ENCODE data around the gene SERAC1.

Gene SERAC1

DNA sequence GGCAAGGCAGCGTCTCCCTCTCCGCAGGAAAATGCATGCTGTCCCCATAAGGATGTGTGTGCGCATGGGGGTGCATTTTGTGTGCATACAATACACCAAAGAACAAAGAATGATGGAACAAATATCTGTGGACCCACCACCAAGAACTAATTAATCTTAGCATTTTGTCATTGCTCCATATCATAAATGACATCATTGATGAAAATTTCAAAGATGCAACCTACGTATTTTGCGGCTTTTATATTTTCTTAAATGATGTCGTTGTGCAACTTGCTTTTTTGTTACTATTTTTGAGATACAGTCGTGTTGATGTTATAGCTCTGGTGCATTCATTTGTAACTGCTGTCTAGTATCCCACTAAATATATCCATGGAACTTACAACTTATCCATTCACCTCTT, 89.7 kb downstream of the SERAC1 start:
- DNase-seq (ENCODE audit: low spot score) = no peak

DNA sequence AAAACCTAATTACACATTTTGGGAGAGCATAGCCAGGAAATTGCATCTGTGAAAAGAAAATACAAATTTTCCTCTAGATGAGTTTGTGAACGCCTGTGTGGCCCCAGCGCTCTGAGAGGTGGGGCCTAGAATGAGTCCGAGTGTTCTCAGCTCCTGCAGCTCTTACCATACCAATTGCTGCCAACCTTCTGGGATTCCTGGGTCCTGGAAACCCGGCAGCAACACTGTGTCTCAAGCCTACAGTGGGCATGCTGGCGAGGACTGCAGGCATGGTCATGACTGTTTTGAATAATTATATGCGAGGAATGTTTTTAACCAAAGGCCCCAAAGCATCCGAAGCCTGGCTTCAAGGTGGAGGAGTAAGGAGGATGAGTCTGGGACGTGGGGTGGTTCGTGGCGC, 90.4 kb downstream of the SERAC1 start:
- no peak for DNase-seq (ENCODE audit: low spot score)

DNA sequence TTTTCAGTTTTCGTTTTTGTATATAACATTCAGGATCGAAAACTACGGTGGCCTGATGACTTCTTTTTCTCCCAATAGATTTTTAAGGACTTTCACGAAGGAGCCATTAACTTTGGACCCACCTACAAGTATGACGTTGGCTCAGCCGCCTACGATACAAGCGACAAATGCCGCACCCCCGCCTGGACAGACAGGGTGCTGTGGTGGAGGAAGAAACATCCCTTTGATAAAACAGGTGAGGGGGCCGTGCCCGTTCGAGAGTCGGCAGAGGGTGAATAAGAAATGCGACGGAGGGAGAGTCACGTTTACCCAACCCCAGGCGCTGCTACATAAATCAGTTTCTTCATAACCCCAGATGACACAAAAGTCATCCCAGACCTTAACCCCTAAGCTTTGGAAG, 91.5 kb downstream of the SERAC1 start:
- DNase-seq (ENCODE audit: low spot score) = no peak

GRCh38 chr6:158073776-158074175, 94.3 kb downstream of the SERAC1 start:
- DNase-seq (ENCODE audit: low spot score) = no peak

DNA sequence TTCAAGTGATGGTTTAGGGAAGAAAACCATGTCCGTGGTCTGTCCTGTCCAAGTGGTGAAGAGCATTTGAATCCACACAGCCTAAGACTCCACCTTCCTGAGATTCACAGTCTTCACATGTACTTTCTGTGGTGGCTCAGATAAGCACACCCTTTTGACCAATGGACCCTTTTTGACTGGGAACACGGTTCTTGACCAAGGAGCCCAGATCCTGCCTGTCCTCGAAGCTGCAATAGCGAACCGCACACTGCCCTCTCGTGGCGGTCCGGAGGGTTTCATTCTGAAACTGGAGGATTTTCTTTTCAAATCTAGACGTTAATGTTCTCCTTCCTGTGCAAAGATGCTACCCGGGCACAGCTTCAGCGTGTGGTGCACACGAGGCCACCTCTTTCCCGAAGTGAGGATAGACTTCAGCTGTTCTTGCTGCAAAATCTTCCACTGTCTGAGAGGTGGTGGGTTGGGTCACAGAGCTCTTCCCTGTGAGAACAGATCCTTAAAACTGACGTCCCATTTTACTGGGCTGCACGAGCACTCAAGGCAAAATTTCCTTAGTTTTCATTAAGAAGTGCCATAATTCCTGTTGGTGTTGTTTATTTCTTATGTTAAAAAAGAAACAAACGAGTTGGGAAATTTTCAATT, 95.9 kb downstream of the SERAC1 start:
- peak; percentile 66 for DNase-seq (ENCODE audit: low spot score)

DNA sequence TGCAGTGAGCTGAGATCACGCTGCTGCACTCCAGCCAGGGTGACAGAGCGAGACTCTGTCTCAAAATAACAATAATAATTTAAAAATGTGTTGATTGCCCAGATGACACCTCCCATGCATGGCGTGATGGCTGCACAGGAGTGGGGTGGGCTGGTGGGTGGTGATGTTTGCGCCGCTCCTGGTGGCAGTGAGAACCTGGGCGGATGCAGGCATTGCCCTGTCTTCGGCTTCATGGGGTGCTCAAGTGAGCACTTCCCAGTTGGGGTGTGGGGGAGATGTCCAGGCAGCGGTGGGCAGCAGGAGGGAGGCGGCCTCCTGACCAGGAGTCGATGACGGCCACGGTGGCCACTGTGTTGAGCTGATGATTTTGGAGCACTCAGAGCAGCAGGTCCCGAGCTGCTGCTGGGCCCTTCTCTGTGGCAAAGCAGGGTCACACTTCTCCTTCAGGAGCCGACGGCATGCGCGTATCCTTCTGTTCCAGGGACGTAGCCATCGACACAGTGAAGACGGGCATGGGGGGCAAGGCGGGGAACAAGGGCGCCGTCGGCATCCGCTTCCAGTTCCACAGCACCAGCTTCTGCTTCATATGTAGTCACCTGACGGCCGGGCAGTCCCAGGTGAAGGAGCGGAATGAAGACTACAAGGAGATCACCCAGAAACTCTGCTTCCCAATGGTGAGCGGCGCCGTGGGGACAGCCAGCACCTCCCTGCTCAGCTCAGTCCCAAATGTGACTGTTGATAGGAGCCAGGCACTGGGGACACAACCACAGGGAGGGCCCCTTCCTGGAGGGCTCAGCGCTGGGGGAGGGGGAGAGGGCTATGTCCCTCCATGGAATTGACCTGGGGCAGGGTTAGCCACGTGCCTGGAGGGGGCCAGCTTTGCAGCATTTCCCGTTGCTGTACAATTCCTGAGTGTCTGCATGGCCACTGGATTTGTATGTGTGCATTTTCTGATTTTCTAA, 96.7 kb downstream of the SERAC1 start:
- no peak for DNase-seq (ENCODE audit: low spot score)

GRCh38 chr6:158070513-158070912, 97.5 kb downstream of the SERAC1 start:
- DNase-seq (ENCODE audit: low spot score) = no peak

DNA sequence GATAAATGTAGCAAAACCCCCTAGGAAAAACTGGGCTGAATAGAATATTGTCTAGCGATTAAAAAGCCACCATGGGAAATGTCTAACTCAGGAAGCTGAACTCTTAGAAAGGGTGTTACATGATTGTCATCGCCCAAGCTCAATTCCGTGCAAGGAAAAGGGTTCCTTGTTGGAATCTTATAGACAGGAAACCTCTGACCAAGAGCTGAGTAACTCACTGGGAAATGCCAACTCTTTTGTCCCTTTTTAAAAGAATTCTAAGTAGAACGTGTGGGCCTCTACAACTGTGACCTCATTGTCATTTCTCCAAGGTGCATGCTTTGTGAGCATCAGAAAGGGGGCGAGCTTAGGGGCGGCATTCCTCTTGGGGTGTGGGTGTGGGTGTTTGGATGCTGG, 98.3 kb downstream of the SERAC1 start:
- DNase-seq (ENCODE audit: low spot score) = no peak

- no peak for DNase-seq (ENCODE audit: low spot score)
Measured at GRCh38 chr6:158068893-158069799, 98.9 kb downstream of the SERAC1 start.

DNA sequence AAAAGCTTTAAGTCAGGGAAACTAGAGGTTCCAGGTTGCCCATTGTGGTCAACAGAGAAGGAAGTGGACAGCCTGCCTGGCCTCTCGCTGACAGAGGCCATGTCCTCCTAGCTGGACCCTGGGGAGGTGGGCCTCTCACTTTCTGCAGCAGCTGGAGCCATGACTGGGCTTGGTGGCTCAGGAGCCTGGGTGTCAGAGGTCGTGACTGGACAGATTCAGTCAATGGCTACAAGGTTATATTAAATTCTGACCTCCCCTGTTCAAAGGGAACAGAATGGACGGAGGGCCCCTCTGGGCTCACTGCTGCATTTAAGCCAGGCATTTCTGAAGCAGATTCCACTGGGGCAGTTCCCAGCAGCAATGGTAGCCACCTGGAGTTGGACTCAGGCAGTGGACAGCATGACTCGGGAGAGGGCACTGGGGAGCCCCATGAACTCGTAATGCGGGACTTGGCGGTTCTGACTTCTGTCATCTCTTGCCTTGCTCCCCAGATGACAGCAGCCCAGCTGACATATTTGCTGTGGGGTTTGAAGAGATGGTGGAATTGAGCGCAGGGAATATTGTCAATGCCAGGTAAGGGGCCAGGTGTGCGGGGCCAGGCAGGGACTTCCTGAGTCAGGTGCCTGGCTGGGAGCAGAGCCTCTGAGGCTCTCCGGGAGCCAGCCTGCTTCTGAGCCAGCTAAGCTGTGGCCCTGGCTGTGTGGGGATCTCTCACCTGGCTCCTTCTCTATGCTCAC, 99.7 kb downstream of the SERAC1 start:
- DNase-seq (ENCODE audit: low spot score) = no peak

DNA sequence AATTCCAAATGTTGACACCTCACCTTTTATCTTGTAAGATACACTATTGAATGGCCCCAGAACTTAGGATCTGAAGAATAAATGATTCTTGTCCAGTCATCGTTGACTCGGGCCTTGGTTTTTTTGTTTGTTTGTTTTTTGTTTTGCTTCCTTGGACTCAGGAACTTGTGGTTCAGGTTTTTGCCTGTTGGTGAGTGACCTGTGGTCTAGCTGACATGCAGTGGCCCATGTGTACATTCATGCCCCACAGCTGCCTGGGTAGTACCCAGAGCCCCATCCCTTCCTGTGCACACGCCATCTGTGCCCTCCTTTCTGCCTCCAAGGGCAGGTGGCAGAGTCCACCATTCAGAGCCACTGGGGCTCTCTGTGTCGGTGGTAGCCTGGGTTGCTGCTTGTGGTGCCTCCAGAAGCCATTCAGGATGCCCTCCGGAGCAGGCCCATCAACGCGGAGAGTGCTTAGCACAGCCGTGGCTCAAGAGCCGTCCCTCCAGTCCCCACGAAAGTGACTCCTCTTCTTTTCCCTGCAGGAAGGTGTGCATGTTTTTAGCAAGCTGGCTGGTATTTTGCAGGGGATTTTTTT, 100.5 kb downstream of the SERAC1 start:
- no peak for DNase-seq (ENCODE audit: low spot score)

DNA sequence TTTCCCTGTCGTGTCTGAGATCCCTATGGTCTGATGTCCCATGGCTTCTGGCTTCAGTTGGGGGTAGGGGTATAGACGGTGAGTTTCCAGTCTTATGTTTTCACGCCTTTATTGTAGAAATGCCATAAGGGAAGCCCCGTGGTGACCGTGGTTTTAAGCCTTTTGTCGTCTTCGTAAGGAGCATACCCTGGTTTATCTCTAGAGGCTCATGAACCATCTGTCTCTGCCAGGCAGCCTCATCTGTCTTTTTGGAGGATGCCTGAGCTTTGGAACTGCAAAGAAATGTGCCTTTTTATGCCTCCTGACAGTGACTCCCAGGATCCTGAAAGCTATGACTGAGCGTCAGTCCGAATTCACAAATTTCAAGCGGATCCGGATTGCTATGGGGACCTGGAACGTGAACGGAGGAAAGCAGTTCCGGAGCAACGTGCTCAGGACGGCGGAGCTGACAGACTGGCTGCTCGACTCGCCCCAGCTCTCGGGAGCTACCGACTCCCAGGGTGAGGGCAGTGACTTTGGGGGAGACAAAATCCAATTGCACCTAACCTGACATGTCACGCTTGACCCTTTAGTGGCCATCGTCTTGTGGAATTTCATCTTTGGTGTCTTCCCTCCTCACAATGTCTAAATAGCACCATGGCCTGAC, 101.8 kb downstream of the SERAC1 start:
- DNase-seq (ENCODE audit: low spot score) = no peak

- DNase-seq (ENCODE audit: low spot score) = no peak
Measured at GRCh38 chr6:158064725-158065251, 103.3 kb downstream of the SERAC1 start.

DNA sequence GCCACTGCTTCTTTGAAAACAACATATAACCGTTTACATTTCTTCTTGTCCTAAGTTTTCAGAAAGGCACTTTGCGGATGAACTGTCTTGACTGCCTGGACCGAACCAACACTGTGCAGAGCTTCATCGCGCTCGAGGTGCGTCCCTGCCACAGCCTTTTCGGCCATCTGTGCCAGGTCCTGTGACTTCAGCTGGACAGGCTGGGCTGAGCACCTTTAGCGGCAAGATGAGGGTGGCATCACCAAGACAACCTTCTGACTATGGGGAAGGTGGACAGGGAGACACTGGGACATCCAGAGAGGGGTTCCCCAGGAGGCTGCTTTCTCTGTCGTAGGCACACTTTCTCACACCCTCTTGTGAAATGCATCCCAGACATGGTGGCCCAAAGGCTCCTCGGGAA, 104.3 kb downstream of the SERAC1 start:
- no peak for DNase-seq (ENCODE audit: low spot score)

DNA sequence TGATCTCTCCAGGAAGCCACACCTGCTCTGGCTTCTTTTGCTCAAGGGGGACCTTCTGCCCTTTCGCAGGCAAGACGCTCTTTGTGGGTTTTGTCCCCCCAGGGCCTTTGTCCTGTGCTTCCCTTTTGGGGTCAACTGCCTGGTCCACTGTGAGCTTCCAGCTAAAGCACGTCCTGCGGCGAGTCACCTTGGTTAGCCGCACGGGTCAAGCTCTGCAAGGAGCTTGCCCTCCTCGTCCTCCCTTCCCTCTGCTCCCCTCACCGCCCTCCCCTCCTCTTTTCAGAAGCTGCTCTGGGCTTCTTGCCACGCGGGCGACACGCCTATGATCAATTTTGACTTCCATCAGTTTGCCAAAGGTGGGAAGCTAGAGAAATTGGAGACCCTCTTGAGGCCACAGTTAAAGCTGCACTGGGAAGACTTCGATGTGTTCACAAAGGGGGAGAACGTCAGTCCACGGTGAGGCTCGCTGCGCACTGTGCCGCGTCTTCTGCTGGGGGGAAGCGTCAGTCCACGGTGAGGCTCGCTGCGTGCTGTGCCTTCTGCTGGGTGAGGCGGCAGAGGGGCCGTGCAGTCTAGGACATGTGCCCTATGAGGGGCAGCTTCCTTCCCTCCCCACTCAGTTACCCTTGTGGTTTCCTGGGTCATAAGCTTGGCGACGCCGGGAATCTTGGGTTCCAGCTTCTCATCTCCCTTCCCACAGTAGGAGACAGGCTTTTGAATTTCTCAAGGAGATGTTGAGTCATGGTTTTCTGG, 106.2 kb downstream of the SERAC1 start:
- DNase-seq (ENCODE audit: low spot score) = no peak

DNA sequence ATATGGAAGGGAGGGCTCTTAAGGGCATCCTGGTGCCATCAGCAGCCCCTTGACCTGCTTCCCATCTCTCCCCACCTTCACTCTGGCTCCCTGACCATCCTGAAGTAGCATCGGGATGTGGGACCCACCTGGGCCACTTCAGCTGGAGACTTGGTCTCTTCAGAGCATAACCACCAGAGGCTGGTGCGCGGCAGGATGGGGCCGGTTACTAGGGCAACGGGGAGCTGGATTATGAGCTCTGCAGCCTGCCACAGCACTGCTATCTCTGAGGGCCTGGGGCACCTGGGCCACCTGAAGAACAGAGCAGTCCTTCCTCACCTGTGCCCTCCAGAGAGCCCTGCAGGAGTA, 106.7 kb downstream of the SERAC1 start:
- no peak for DNase-seq (ENCODE audit: low spot score)

GRCh38 chr6:158060455-158061360, 107.4 kb downstream of the SERAC1 start:
- peak; percentile 32 for DNase-seq (ENCODE audit: low spot score)
